GM15510 (cell line): Measurements from ENCODE around the gene RPS14.
A peak's percentile ranks its signal among the peaks of the same experiment; 100 is the strongest.

Experiments used
- POLR2A ChIP-seq: IDR thresholded peaks from 3 replicates; pipeline ENCODE4 v1.6.1; 2011; ENCODE audit warnings: borderline replicate concordance; ENCODE audit not compliant: insufficient read length; ENCODE audit errors: extremely low read depth

The RPS14 gene

GRCh38 chr5:150460781-150461180, 11.2 kb upstream of the RPS14 start:
- TF ChIP-seq POLR2A, result no peak

- no peak for TF ChIP-seq POLR2A
These were observed 9.4 kb upstream of the RPS14 start for GRCh38 chr5:150458802-150459557.

- no peak for TF ChIP-seq POLR2A
These were observed 8.2 kb upstream of the RPS14 start for GRCh38 chr5:150457562-150458240.

- TF ChIP-seq POLR2A, result no peak
These were observed 7.6 kb upstream of the RPS14 start for GRCh38 chr5:150457121-150457520.

GRCh38 chr5:150454492-150455229, 5.1 kb upstream of the RPS14 start:
- no peak for TF ChIP-seq POLR2A

GRCh38 chr5:150452914-150453313, 3.4 kb upstream of the RPS14 start:
- TF ChIP-seq POLR2A, result no peak

GRCh38 chr5:150451594-150451993, 2.1 kb upstream of the RPS14 start:
- TF ChIP-seq POLR2A, result no peak

GRCh38 chr5:150448952-150449516, 505 bp downstream of the RPS14 start:
- TF ChIP-seq POLR2A, result no peak

GRCh38 chr5:150448334-150448733, 1.2 kb downstream of the RPS14 start:
- TF ChIP-seq POLR2A, result no peak

- no peak for TF ChIP-seq POLR2A
These were observed 2.4 kb downstream of the RPS14 start for GRCh38 chr5:150447188-150447587.

GRCh38 chr5:150446583-150446982, 3.0 kb downstream of the RPS14 start:
- peak; percentile 17 for TF ChIP-seq POLR2A

GRCh38 chr5:150446088-150446487, 3.5 kb downstream of the RPS14 start:
- no peak for TF ChIP-seq POLR2A

GRCh38 chr5:150444770-150445169, 4.8 kb downstream of the RPS14 start:
- no peak for TF ChIP-seq POLR2A

GRCh38 chr5:150443242-150444075, 6.1 kb downstream of the RPS14 start:
- no peak for TF ChIP-seq POLR2A

GRCh38 chr5:150442699-150443080, 6.8 kb downstream of the RPS14 start:
- TF ChIP-seq POLR2A, result no peak
